Measurements from ENCODE around the gene LEF1. TPM values are rescaled to one million over a fixed set of nuclear protein-coding genes. Genes with fewer than 3 reads are reported as not detected.

Gene LEF1
- total and polyA plus RNA-seq, 2 donors (not counting 3 experiments of a cell fraction or from before 2014, with no cell fraction given): 0.46 TPM; not detected in 1

GRCh38 chr4:108060686-108061321, 107.9 kb downstream of the LEF1 start:
- H3K79me2 ChIP-seq (ENCODE audit: control insufficient read depth, insufficient read depth, low read length): no peaks in the 10 kb centered on the region
- no peak overlapping the region for H2AFZ ChIP-seq (ENCODE audit: low read depth, low read length)
- H3K27me3 ChIP-seq (ENCODE audit: control insufficient read depth in 2 of 2, insufficient read depth in 2 of 2, low read length in 2 of 2): peaks cover 0 to 5% of the 10 kb centered on the region in 2 experiments
- no peak overlapping the region for H3K27ac ChIP-seq (ENCODE audit: insufficient read depth, low read depth, low read length)
- ChIA-PET POLR2A (no interaction called here), CTCF (interaction anchor here (1.4 to 1.6 kb wide), 3 partner anchors 42 to 512 kb away, joined by 3 to 6 read pairs (median 6); no protein-coding TSS in a partner anchor)
- dilution Hi-C loops (cut with MboI; ENCODE audit: extremely low pct_ligation_motif_present, low sequenced_read_pairs): no loop called here
- H4K20me1 ChIP-seq (replicated peaks; ENCODE audit: control insufficient read depth, extremely low read depth, insufficient read depth, low read length): no peaks in the 10 kb centered on the region
- BruUV-seq (replicated peaks): no TSS peak
- no peaks in the 10 kb centered on the region for H3K4me1 ChIP-seq (ENCODE audit: control insufficient read depth, extremely low read depth, insufficient read depth, low read length)
- H3K9ac ChIP-seq (replicated peaks; ENCODE audit: extremely low read depth, insufficient read depth, low read length): no peak overlapping the region
- no peak overlapping the region for H3K4me3 ChIP-seq (replicated peaks in 1 of 3; ENCODE audit: insufficient read depth in 1 of 3, low read depth in 1 of 3, low read length in 3 of 3)
- no peaks in the 10 kb centered on the region for H3K36me3 ChIP-seq (ENCODE audit: control insufficient read depth in 2 of 2, extremely low read depth in 1 of 2, insufficient read depth in 2 of 2, low read length in 2 of 2)
- H3K9me3 ChIP-seq (replicated peaks; ENCODE audit: control insufficient read depth, insufficient read depth, low read length): no peaks in the 10 kb centered on the region
- DNase-seq (ENCODE audit: low read depth, low spot score) (no peak), FAIRE-seq (no peak)
- H3K4me2 ChIP-seq (ENCODE audit: insufficient read depth, low read length): no peak overlapping the region
- H3K9me1 ChIP-seq (replicated peaks; ENCODE audit: control insufficient read depth, extremely low read depth, insufficient read depth, low read length): no peaks in the 10 kb centered on the region
- intact Hi-C loops (cut with micrococcal nuclease): no loop called here
- TF ChIP-seq MAX (IDR thresholded peaks at IDR 0.05; ENCODE audit: insufficient read depth, insufficient read length) (no peak), EZH2 (IDR thresholded peaks at IDR 0.05; ENCODE audit: borderline replicate concordance, low read depth, low read length, severe bottlenecking) (no peak), POLR2AphosphoS5 (IDR thresholded peaks at IDR 0.05; ENCODE audit: insufficient read depth, low read depth, low read length) (no peak), POLR2A (IDR thresholded peaks at IDR 0.05; ENCODE audit: low read depth, low read length) (no peak), JUN (IDR thresholded peaks at IDR 0.05; ENCODE audit: borderline replicate concordance, insufficient read depth, insufficient read length, low read depth) (no peak), CTCF (IDR thresholded peaks at IDR 0.05; ENCODE audit: extremely low read depth in 1 of 2, insufficient read depth in 1 of 2, low read depth in 1 of 2, low read length in 2 of 2) (no peak), FOS (IDR thresholded peaks at IDR 0.05; ENCODE audit: borderline replicate concordance, insufficient read depth, low read length) (no peak)

All from endothelial cell of umbilical vein (primary cell).